WI38 (cell line): ENCODE data around the gene CEMP1.

ENCODE experiments used
- H3K4me3 ChIP-seq: 2 replicates; pipeline ENCODE4 v1.5.1; 2011; ENCODE audit warnings: low read depth, mild to moderate bottlenecking, control low read depth, low read length
- TF ChIP-seq, protein P1 (sequence below): IDR thresholded peaks from 2 replicates; pipeline ENCODE4 v1.5.1; 2012; ENCODE audit warnings: low read depth, mild to moderate bottlenecking, control low read depth, low read length

The CEMP1 gene

DNA sequence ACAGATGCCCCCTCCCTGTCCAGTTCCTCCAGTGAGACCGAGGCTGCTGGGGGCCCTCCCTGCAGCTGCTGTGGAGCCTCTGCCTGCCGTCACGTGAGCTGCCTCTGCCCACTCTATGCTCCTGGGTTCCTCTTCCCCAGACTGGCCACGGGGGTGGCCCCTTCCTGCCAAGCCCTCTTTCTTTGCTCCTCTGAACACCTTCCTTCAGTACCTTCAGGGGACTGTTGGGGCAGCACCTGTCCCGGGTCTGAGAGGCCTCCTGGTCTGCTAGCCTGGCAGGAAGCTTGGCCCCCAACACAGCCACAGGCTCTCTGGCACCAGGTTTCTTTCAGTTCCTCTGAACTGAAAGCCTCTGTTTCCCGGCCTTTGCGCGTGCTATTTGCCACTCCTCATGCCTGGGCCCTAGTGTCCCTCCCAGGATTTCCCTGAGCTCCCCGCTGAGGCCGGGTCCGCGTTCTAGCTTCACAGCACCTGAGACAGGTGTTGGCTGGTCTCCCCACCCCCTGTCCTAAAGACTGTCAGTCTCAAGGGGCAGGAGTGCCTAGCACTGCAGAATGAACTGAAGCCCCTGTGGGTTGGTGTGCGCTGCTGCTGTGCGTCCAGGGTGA is 24.1 kb downstream of the CEMP1 start:
- TF ChIP-seq, protein P1, sequence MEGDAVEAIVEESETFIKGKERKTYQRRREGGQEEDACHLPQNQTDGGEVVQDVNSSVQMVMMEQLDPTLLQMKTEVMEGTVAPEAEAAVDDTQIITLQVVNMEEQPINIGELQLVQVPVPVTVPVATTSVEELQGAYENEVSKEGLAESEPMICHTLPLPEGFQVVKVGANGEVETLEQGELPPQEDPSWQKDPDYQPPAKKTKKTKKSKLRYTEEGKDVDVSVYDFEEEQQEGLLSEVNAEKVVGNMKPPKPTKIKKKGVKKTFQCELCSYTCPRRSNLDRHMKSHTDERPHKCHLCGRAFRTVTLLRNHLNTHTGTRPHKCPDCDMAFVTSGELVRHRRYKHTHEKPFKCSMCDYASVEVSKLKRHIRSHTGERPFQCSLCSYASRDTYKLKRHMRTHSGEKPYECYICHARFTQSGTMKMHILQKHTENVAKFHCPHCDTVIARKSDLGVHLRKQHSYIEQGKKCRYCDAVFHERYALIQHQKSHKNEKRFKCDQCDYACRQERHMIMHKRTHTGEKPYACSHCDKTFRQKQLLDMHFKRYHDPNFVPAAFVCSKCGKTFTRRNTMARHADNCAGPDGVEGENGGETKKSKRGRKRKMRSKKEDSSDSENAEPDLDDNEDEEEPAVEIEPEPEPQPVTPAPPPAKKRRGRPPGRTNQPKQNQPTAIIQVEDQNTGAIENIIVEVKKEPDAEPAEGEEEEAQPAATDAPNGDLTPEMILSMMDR, result no peak
- no peak overlapping the region for H3K4me3 ChIP-seq

DNA sequence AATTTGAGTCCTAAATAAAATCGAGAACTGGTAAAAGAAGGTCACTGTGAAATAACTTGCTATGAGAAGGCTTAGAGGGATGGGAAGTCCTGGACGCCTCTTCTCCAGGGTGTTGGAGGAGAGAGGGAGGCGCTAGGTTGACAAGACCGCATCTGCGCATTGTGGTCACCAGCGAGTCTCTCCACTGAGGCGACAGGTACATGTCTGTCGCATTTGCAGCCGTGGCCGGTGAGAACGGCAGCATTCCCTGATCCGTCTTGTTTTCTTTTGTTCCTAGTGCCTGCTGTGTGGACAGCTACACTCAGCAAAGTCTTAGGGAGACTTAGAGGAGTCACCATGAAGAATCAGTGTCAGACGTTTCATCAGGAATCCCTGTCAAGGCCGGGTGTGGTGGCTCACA is 25.5 kb downstream of the CEMP1 start:
- TF ChIP-seq, protein P1, result no peak
- no peak overlapping the region for H3K4me3 ChIP-seq

DNA sequence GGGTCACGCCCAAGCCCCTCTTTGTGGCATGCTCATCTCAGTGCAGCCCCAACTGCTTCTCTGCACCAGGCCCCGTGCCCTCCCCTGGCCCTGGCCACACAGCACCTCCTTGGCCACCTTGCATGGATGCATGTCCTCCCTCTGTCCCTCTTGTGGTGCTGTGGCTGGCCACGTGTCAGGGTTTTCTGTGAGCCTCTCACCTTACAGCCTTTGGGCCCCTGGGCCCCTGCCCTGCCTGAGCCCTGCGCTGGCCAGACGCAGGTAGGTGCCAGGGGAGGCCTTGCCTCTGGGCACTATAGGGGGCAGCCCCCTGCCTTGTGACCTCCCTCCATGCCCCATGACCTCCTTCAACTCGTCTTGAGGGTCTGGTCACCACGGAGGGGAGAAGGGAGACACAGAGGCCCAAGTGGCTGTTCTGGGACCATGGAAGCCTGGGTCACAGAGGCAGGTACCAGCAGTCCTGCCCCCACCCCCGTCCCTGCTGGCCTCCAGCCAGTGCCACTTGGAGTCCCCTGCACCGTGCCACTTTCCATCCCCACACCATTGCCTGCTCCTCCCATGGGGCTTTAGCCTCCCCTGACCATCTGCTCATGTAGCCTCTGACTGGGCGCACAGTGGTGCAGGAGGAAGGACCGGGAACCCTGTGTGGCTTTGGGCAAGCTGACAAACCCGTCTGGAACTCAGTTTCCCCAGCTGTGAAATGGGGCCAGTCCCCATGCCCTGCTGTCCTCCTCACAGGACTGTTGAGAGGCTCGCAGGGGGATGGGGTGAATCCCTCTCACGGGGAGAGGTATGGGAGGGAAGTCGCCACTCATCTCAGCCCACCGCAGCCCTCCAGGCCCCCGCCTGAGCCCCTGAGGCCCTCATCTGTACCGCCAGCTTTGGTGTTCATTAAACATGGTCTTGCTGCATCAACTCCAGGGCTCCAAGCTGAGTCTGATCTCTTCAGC is 29.0 kb downstream of the CEMP1 start:
- H3K4me3 ChIP-seq, result no peak overlapping the region
- TF ChIP-seq, protein P1, result no peak

DNA sequence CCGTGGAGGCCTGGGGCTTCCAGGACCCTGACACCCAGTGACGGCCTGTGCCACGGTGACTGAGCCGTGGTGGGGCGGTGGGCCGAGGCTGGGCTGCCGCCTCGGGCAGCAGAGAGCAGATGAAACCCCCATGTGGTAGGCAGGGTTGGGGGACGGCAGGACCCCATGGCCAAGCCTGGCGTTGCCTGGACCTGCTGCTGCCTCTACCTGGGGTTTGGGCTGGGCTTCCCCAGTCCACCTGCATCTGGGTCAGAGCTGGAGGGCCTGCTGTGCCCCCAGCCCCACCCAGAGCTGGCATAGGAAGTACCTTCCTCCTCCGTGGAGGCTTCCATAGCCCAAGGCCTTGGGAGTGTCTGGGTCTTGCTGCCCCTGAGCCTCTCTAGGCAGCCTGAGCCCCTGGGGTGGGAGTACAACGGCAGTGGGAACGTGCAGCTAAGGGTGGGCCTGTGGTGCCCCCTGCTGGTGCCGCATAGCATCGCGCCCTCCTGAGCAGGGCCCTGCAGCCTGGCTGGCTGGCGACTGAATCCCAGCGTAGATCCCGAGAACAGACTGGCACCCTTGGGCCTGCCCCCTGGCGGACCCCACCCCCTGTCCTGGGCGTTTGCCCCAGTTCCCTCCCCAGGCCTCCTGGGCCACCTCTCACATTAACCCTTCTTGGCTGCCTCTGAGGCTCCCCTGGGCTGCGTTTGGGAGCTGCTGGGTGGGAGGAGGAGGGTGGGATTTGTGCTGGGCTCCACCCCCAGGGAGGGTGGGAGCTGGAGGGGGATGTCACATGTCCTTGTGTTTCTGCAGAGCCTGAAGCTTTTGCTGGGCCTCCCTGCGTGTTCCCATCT is 30.1 kb downstream of the CEMP1 start:
- no peak overlapping the region for H3K4me3 ChIP-seq
- TF ChIP-seq, protein P1, result peak; percentile 95

DNA sequence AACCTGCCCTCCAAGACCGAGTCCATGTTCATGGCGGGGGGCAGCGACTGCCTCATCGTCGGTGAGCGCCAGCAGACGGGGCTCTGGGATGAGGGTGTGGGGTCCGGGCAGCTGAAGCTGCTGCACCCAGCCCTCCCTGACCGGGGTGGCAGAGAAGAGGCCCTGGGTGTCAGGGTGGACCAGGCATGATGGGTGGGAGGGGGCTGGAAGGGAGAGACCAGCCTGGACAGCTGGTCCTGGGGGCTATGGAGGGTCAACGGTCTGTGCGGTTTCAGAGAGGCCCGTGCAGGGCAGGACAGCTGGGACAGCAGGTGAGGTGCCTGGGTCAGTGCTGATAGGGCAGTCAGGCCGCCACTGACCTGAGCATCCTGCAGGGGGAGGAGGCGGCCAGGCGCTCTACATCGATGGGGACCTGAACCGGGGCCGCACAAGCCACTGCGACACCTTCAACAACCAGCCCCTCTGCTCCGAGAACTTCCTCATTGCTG is 30.7 kb downstream of the CEMP1 start:
- H3K4me3 ChIP-seq, result no peak overlapping the region
- TF ChIP-seq, protein P1, result no peak

DNA sequence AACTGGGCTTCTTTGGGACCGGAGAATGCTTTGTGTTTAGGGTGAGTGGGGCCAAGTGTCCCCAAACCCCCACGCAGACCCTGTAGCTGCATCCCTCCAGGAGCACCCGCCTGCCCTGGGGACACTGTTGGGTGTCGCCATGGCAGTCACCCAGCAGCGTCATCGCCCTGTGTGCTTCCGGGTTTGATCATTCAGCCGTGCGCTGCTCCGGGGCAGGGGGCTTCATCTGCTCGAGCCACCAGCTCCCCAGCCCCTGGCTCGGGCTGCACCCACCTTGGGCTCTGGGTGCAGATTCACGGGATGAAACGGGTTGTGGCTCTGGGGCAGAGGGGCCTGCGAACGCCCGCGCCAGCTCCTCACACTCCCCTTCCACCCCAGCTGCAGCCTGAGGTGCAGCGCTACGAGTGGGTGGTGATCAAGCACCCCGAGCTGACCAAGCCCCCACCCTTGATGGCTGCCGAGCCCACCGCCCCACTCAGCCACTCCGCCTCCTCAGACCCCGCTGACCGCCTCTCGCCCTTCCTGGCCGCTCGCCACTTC is 31.2 kb downstream of the CEMP1 start:
- no peak overlapping the region for H3K4me3 ChIP-seq
- TF ChIP-seq, protein P1, result no peak
